ENCODE results near the gene PARD3. TPM values are rescaled to one million over a fixed set of nuclear protein-coding genes. Genes with fewer than 3 reads are reported as not detected.

Gene PARD3
- total RNA-seq, 1 donor from 2014 or later: 76.4 TPM

- Histone ChIP-seq H3K4me3 (ENCODE audit: low read depth, low read length) (no peak overlapping the region), H3K27me3 (ENCODE audit: control insufficient read depth, insufficient read depth, low read length) (no peaks in the 10 kb centered on the region)
Observed at GRCh38 chr10:34334908-34335307, 480.2 kb downstream of the PARD3 start.

GRCh38 chr10:34333513-34333912, 481.6 kb downstream of the PARD3 start:
- no peak for DNase-seq (ENCODE audit: low read depth)
- no peaks in the 10 kb centered on the region for H3K27me3 ChIP-seq (ENCODE audit: control insufficient read depth, insufficient read depth, low read length)
- H3K36me3 ChIP-seq (ENCODE audit: control insufficient read depth, insufficient read depth, low read length): no peaks in the 10 kb centered on the region
- TF ChIP-seq, protein P1, sequence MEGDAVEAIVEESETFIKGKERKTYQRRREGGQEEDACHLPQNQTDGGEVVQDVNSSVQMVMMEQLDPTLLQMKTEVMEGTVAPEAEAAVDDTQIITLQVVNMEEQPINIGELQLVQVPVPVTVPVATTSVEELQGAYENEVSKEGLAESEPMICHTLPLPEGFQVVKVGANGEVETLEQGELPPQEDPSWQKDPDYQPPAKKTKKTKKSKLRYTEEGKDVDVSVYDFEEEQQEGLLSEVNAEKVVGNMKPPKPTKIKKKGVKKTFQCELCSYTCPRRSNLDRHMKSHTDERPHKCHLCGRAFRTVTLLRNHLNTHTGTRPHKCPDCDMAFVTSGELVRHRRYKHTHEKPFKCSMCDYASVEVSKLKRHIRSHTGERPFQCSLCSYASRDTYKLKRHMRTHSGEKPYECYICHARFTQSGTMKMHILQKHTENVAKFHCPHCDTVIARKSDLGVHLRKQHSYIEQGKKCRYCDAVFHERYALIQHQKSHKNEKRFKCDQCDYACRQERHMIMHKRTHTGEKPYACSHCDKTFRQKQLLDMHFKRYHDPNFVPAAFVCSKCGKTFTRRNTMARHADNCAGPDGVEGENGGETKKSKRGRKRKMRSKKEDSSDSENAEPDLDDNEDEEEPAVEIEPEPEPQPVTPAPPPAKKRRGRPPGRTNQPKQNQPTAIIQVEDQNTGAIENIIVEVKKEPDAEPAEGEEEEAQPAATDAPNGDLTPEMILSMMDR (IDR thresholded peaks at IDR 0.05; ENCODE audit: insufficient read depth, low read length, poor library complexity, severe bottlenecking): no peak
- H3K4me3 ChIP-seq (ENCODE audit: low read depth, low read length): no peak overlapping the region

More at GRCh38 chr10:34334908-34335307, 480.2 kb downstream of the PARD3 start:
- DNase-seq (ENCODE audit: low read depth): no peak
- H3K36me3 ChIP-seq (ENCODE audit: control insufficient read depth, insufficient read depth, low read length): no peaks in the 10 kb centered on the region
- TF ChIP-seq, protein P1 (IDR thresholded peaks at IDR 0.05; ENCODE audit: insufficient read depth, low read length, poor library complexity, severe bottlenecking): no peak

DNA sequence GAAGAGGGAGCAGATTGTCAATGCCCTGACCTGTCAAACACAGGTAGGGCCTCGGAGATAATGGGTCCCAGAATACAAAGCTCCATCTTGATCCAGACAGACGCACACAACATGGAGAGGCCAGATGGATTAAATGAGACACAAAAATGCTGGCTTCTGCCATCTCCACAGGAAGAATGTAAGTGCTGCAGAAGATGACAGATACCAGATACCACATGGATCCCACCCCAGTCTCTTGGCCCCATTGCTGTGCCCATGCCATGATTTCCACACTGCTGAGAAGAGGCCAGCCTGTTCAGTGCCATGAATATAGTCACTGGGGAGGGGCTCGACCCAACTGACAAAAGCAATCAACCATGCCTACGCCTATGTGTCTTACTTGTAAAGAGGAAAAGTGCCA, 487.9 kb downstream of the PARD3 start:
- Histone ChIP-seq H3K36me3 (ENCODE audit: control insufficient read depth, insufficient read depth, low read length) (peaks cover 2% of the 10 kb centered on the region), H3K27me3 (ENCODE audit: control insufficient read depth, insufficient read depth, low read length) (no peaks in the 10 kb centered on the region), H3K4me3 (ENCODE audit: low read depth, low read length) (no peak overlapping the region)
- DNase-seq (ENCODE audit: low read depth): no peak
- TF ChIP-seq, protein P1 (IDR thresholded peaks at IDR 0.05; ENCODE audit: insufficient read depth, low read length, poor library complexity, severe bottlenecking): no peak

- no peak for DNase-seq (ENCODE audit: low read depth)
- TF ChIP-seq, protein P1 (IDR thresholded peaks at IDR 0.05; ENCODE audit: insufficient read depth, low read length, poor library complexity, severe bottlenecking): no peak
- H3K27me3 ChIP-seq (ENCODE audit: control insufficient read depth, insufficient read depth, low read length): no peaks in the 10 kb centered on the region
- H3K4me3 ChIP-seq (ENCODE audit: low read depth, low read length): no peak overlapping the region
- H3K36me3 ChIP-seq (ENCODE audit: control insufficient read depth, insufficient read depth, low read length): peaks cover 2% of the 10 kb centered on the region
Observed at GRCh38 chr10:34323192-34323591, 491.9 kb downstream of the PARD3 start.

GRCh38 chr10:34320265-34320664, 494.8 kb downstream of the PARD3 start:
- H3K36me3 ChIP-seq (ENCODE audit: control insufficient read depth, insufficient read depth, low read length): peaks cover 2% of the 10 kb centered on the region

More at GRCh38 chr10:34320265-34320664, 494.8 kb downstream of the PARD3 start:
- no peak overlapping the region for H3K4me3 ChIP-seq (ENCODE audit: low read depth, low read length)
- H3K27me3 ChIP-seq (ENCODE audit: control insufficient read depth, insufficient read depth, low read length): no peaks in the 10 kb centered on the region
- TF ChIP-seq, protein P1 (IDR thresholded peaks at IDR 0.05; ENCODE audit: insufficient read depth, low read length, poor library complexity, severe bottlenecking): no peak
- no peak for DNase-seq (ENCODE audit: low read depth)

All from kidney epithelial cell (primary cell).